NCI-H2227 (cell line): ENCODE measurements around the gene ANXA9.

Source experiments
- DNase-seq: peaks from one replicate; lab custom pipeline; 2025; ENCODE audit not compliant: unreplicated experiment; lab: John Stamatoyannopoulos, UW

ANXA9 gene

GRCh38 chr1:151043163-151043562 lies 61.1 kb downstream of the ANXA9 start:
- DNase-seq, result no peak
